Esophagus muscularis mucosa (tissue), 4 donors: ENCODE measurements around the gene GLTP. TPM values are rescaled to one million over a fixed set of nuclear protein-coding genes. Genes with fewer than 3 reads are reported as not detected.
"Not testable (repeated sequence)": the region's sequence is repeated elsewhere in the genome, so short reads cannot be mapped to it uniquely, and the experiment has no call there.

ENCODE experiments used
- DNase-seq: peaks from one replicate; pipeline ENCODE4 v3.0.0-alpha.2; 2017; ENCODE audit errors: extremely low spot score
- H3K27ac ChIP-seq, 4 donors: fragments of 200-600 bp; sonication (generic); replicated peaks in 1 of 4; 1 replicate in 3 of 4; 2 replicates in 1 of 4; pipeline ENCODE4 v1.5.1; 2016 to 2019; ENCODE audit warnings: mild to moderate bottlenecking in 1 of 4
- H3K27me3 ChIP-seq, 4 donors: fragments of 200-600 bp; sonication (generic); one replicate each; pipeline versions ENCODE4 v1.5.1 to v1.6.0; 2016 to 2019
- H3K36me3 ChIP-seq, 4 donors: fragments of 200-600 bp; sonication (generic); one replicate each; pipeline ENCODE4 v1.5.1; 2016 to 2019
- H3K4me1 ChIP-seq, 4 donors: fragments of 200-600 bp; sonication (generic); one replicate each; pipeline ENCODE4 v1.5.1; 2016 to 2019
- H3K4me3 ChIP-seq, 4 donors: fragments of 200-600 bp; sonication (generic); 1 replicate in 2 of 4; 2 replicates in 2 of 4; pipeline ENCODE4 v1.5.1; 2016 to 2019; ENCODE audit warnings: mild to moderate bottlenecking in 4 of 4, moderate library complexity in 1 of 4
- H3K9me3 ChIP-seq, 4 donors: fragments of 200-600 bp; sonication (generic); 1 replicate in 3 of 4; 2 replicates in 1 of 4; pipeline ENCODE4 v1.5.1; 2016 to 2019
- EP300 ChIP-seq: sonication (generic); formaldehyde crosslinking; IDR thresholded peaks from one replicate; pipeline ENCODE4 v1.6.1; 2017; ENCODE audit warnings: antibody characterized with exemption
- POLR2A ChIP-seq: fragments of 450-650 bp; IDR thresholded peaks from one replicate; pipeline ENCODE4 v1.6.1; 2017; ENCODE audit warnings: antibody characterized with exemption, moderate library complexity, mild to moderate bottlenecking, low read depth
- POLR2AphosphoS5 ChIP-seq, 2 donors: sonication (generic); formaldehyde crosslinking; IDR thresholded peaks; one replicate each; pipeline ENCODE4 v1.6.1; 2017; ENCODE audit warnings: antibody characterized with exemption in 2 of 2
- WGBS: methylation state at CpG from one replicate; pipeline ENCODE4 v1.1.5; 2018; 5-methylcytosine and 5-hydroxymethylcytosine counted together
- intact Hi-C: fragments of 100-400 bp; cut with DNase I; formaldehyde crosslinking; loops from one replicate; pipeline ENCODE4 v1.15.1; 2023
- total RNA-seq, 4 donors: library from RNA; depleted of rRNA; stranded (reverse); fragments of >200 nt; gene quantifications; one replicate each; pipeline versions ENCODE4 v1.1.0 to v1.2.1, GENCODE V29; 2016
- TF ChIP-seq, protein P1 (sequence below), 3 experiments: fragments of 200-600 bp in 2 of 3; fragments of 450-650 bp in 1 of 3; sonication (generic) in 2 of 3; IDR thresholded peaks; one replicate each; pipeline ENCODE4 v1.5.1; 2017 to 2019; ENCODE audit warnings: antibody characterized with exemption in 3 of 3, mild to moderate bottlenecking in 2 of 3, moderate library complexity in 1 of 3

The GLTP gene
- total RNA-seq, 4 donors from 2014 or later: 37.0 to 47.7 (median 39.6) TPM

DNA sequence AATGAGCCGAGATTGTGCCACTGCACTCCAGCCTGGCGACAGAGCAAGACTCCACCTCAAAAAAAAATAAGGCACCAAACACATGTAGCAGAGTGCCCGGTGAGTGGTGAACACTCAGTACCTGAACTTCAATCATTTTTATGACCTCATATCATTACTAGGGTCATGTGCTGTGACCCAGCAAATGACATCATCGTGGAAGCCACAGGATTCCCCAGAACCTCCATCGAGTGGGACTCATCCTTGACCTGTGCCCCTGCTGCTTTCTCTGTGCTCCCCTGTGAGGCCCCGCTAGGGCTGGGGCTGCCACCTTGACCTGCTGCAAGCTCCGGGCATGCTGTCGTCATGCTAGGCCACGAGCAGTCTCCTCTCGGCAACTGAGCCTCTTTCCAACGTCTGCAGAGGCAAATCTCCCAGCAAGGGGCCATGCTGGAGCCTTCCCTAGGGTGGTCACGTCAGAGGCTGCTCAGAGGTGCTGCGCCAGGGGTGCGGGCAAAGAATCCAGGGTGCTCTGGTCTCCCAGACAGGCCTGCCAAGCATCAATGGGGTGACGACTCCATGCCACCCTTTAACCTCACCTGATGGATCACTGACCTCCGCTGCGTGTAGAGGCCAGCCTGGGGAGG is 18.5 kb downstream of the GLTP start:
- Histone ChIP-seq H3K4me3 (no peak overlapping the region), H3K27ac (no peak overlapping the region), H3K4me1 (peaks cover 3 to 19% (median 15%) of the 10 kb centered on the region in 4 donors), H3K27me3 (no peaks in the 10 kb centered on the region), H3K9me3 (no peaks in the 10 kb centered on the region), H3K36me3 (peaks cover 3 to 32% (median 29%) of the 10 kb centered on the region in 4 donors)
- 79% methylated on average over 15 of the region's 17 CpGs for WGBS
- no peak for DNase-seq
- TF ChIP-seq POLR2A (no peak), EP300 (no peak), POLR2AphosphoS5 (IDR thresholded peaks at IDR 0.05) (no peak)
- TF ChIP-seq, protein P1, sequence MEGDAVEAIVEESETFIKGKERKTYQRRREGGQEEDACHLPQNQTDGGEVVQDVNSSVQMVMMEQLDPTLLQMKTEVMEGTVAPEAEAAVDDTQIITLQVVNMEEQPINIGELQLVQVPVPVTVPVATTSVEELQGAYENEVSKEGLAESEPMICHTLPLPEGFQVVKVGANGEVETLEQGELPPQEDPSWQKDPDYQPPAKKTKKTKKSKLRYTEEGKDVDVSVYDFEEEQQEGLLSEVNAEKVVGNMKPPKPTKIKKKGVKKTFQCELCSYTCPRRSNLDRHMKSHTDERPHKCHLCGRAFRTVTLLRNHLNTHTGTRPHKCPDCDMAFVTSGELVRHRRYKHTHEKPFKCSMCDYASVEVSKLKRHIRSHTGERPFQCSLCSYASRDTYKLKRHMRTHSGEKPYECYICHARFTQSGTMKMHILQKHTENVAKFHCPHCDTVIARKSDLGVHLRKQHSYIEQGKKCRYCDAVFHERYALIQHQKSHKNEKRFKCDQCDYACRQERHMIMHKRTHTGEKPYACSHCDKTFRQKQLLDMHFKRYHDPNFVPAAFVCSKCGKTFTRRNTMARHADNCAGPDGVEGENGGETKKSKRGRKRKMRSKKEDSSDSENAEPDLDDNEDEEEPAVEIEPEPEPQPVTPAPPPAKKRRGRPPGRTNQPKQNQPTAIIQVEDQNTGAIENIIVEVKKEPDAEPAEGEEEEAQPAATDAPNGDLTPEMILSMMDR (IDR thresholded peaks at IDR 0.05): no peak
- intact Hi-C loops: no loop called here

DNA sequence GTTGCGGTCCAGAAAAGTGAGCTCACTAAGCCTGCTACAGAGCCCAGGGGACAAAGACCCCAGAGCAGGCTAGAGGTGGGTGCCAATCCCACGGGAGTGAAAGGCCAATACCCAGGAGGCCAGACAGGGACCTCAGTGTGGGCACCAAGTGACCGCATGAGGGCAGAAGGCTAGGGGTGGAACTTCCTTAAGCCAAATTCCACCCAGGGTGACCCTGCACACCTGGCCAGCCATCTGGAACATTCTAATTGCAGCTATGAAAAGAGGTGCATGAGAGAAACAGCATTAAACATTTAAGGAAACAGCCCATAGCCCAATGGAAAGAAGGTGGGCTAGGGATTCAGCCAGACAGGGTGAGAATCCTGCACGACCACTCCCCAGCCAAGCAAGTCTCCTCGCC is 19.4 kb downstream of the GLTP start:
- Histone ChIP-seq H3K4me1 (peaks cover 3 to 19% (median 15%) of the 10 kb centered on the region in 4 donors), H3K27ac (no peak overlapping the region), H3K27me3 (no peaks in the 10 kb centered on the region), H3K9me3 (no peaks in the 10 kb centered on the region), H3K36me3 (peaks cover 11 to 40% (median 37%) of the 10 kb centered on the region in 4 donors), H3K4me3 (no peak overlapping the region)
- WGBS: 90% methylated on average over 5 of the region's 5 CpGs
- intact Hi-C loops: no loop called here
- TF ChIP-seq, protein P1 (IDR thresholded peaks at IDR 0.05): no peak
- DNase-seq: no peak

DNA sequence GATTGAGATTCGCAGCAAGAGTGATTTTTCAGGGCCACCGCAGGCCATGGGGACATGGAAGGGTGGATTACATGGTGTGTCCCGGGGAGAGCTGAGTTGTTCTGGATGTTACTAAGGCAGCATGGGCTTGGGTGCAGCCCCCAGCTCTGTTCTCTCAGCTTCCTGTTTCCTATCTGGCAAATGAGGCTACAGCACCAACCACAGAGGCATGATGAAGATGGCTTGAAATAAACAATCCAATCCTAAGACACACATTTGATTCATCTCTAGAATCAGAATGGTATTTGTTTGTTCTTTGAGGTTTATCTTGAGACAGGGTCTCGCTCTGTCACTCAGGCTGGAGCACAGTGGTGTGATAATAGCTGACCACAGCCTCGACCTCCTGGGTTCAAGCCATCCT is 21.6 kb downstream of the GLTP start:
- H3K27me3 ChIP-seq: no peaks in the 10 kb centered on the region
- TF ChIP-seq POLR2A (no peak), EP300 (no peak)
- TF ChIP-seq, protein P1 (IDR thresholded peaks at IDR 0.05): no peak
- WGBS: 97% methylated on average over 5 of the region's 5 CpGs
- H3K36me3 ChIP-seq: peaks cover 24 to 61% (median 59%) of the 10 kb centered on the region in 4 donors
- intact Hi-C loops: no loop called here
- no peaks in the 10 kb centered on the region for H3K9me3 ChIP-seq
- H3K27ac ChIP-seq: no peak overlapping the region
- peaks cover 0 to under 1% (median under 1%) of the 10 kb centered on the region in 4 donors for H3K4me1 ChIP-seq
- no peak overlapping the region for H3K4me3 ChIP-seq
- DNase-seq: no peak

DNA sequence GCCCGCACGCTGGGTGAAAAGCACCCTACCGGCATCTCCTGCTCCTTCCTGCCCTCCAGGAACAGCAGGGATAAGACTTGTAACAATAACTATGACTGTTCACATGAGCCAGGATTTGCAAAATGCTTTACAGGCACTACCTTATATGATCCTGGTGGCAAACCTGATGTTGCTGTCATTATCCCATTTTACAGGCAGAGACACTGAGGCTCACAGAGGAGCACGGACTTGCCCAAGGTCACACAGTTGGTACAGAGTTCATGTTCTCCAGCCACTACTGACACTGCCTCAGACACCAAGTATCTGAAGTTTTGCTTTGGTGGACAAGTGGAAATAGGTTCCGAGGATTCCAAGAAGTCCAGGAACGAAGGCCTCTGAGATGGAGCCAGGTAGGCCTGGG is 22.6 kb downstream of the GLTP start:
- Histone ChIP-seq H3K4me3 (no peak overlapping the region), H3K9me3 (no peaks in the 10 kb centered on the region), H3K36me3 (peaks cover 24 to 65% (median 62%) of the 10 kb centered on the region in 4 donors), H3K27me3 (no peaks in the 10 kb centered on the region), H3K27ac (no peak overlapping the region), H3K4me1 (no peaks in the 10 kb centered on the region)
- intact Hi-C loops: no loop called here
- DNase-seq: no peak
- TF ChIP-seq, protein P1 (IDR thresholded peaks at IDR 0.05): no peak
- TF ChIP-seq POLR2AphosphoS5 (IDR thresholded peaks at IDR 0.05): no peak
- no peak for TF ChIP-seq POLR2A
- TF ChIP-seq EP300: no peak
- 94% methylated on average over 6 of the region's 6 CpGs for WGBS

DNA sequence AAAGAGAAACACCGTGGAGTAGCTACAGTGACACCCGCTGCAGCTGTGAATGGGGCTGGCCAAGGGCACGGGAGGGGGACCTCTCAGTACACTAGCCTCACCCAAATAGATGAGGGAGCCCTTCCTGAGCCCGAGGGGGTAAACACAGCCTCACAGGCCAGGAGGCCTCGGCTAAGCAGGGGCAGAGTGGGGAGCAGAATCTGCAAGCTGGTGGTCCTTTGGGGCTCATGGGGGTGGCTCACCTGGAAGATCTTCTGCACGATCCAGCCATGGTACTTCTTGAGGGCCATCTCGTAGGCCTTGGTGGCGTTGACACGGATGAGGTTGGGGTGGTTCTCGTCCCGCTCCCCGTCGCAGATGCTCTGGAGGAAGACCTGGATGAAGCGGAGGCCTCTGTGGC is 25.0 kb downstream of the GLTP start:
- 90% methylated on average over 7 of the region's 14 CpGs for WGBS
- Histone ChIP-seq H3K27ac (no peak overlapping the region), H3K4me3 (no peak overlapping the region), H3K9me3 (no peaks in the 10 kb centered on the region), H3K4me1 (no peaks in the 10 kb centered on the region), H3K36me3 (peaks cover 28 to 73% (median 67%) of the 10 kb centered on the region in 4 donors), H3K27me3 (no peaks in the 10 kb centered on the region)
- intact Hi-C loops: no loop called here
- TF ChIP-seq, protein P1 (IDR thresholded peaks at IDR 0.05): no peak
- no peak for TF ChIP-seq EP300
- TF ChIP-seq POLR2A: no peak
- TF ChIP-seq POLR2AphosphoS5 (IDR thresholded peaks at IDR 0.05): no peak
- DNase-seq: no peak

DNA sequence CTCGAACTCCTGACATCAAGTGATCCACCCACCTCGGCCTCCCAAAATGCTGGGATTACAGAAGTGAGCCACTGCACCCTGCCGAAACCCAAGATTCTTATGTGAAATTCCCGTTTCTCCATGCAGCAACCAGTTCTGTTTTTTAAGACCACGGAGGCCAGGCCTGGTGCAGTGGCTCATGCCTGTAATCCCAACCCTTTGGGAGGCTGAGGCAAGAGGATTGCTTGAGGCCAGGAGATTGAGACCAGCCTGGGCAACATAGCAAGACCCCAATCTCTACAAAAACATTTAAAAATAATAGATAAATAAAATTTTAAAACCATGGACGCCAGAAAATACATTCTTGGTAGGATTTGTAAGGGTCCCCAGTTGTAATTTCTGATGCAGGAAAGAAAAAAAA is 29.8 kb downstream of the GLTP start:
- DNase-seq, H3K27ac ChIP-seq, H3K27me3 ChIP-seq, H3K4me3 ChIP-seq, intact Hi-C loops, H3K9me3 ChIP-seq, H3K4me1 ChIP-seq: not testable (repeated sequence)
- peaks cover 15 to 42% (median 34%) of the 10 kb centered on the region in 4 donors for H3K36me3 ChIP-seq
- 91% methylated on average over 6 of the region's 6 CpGs for WGBS
